HG03432 (cell line): ENCODE measurements around the gene ACTL7B.
"Not testable (repeated sequence)": the region's sequence is repeated elsewhere in the genome, so short reads cannot be mapped to it uniquely, and the experiment has no call there.

ENCODE experiments used
- ATAC-seq: cut with Tn5 transposase; IDR thresholded peaks from one replicate; pipeline ENCODE4 v1.9.1; 2021; ENCODE audit warnings: mild to moderate bottlenecking, moderate library complexity; ENCODE audit not compliant: unreplicated experiment

The ACTL7B gene

DNA sequence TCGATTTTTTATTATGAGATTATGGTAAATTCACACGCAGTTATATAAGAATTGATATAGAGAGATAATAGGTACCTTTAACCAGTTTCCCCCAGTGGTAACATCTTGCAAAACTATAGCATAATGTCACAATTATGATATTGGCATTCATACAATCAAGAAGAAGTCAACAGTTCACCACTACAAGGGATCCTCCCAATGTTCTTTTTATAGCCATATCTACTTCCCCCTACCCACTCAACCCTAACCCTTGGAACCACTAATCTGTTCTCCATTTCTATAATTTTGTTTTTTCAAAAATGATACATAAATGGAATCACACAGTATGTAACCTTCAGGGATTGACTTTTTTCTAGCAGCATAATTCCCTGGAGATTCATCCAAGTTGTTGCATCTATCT lies 9.8 kb downstream of the ACTL7B start:
- no peak for ATAC-seq

- ATAC-seq, result no peak
Observed at GRCh38 chr9:108845507-108845906, 10.3 kb downstream of the ACTL7B start.

GRCh38 chr9:108844856-108845255 lies 10.9 kb downstream of the ACTL7B start:
- ATAC-seq, result no peak

DNA sequence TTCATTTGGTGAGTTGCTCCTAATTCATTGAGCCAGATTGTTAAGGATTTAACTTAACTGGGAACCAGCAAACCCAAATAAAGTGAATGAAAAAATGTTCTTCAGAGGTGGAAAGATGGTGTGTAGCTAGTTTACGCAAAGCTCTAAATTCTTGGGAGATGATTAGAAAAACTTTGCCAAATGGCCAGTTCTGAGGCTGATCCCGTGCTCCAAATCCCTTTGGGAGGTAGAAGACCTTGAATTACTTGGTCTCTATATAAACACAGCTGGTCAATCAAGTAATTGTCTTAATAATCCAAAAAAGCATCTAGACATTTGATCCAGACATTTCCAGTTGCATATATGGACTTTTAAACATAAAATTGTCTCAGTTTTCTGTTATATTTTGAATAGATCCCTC lies 11.4 kb downstream of the ACTL7B start:
- no peak for ATAC-seq

DNA sequence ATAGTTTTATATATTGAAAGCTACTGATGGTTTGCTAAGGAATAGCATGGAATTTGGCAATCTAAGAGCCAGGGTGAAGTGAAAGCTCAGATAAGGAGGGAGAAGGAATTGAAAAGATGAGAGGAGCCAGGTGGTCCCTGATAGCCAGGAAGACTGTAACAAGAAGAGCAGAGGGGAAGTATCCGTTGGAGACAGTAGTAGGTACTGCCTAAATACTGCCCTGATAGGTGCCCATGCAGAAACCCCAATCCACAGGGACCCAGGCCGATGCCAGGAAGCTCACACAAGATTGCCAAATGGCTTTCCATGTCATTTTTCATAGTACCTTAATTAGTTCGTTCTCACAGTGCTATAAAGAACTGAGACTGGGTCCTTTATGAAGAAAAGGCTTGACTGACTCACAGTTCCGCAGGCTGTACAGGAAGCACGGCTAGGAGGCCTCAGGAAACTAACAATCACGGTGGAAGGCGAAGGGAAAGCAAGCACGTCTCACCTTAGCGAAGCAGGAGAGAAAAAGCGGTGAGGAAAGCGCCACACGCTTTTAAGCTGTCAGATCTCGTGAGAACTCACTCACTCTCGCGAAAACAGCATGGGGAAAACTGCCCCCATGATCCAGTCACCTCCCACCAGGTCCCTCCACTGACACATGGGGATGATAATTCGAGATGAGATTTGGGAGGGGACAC lies 13.0 kb downstream of the ACTL7B start:
- no peak for ATAC-seq

- ATAC-seq, result not testable (repeated sequence)
Observed at GRCh38 chr9:108839561-108839960, 16.2 kb downstream of the ACTL7B start.

GRCh38 chr9:108838017-108838416 lies 17.8 kb downstream of the ACTL7B start:
- ATAC-seq, result no peak

GRCh38 chr9:108837530-108837929 lies 18.3 kb downstream of the ACTL7B start:
- no peak for ATAC-seq

- no peak for ATAC-seq
Observed at GRCh38 chr9:108836781-108837180, 19.0 kb downstream of the ACTL7B start.

- no peak for ATAC-seq
Observed at GRCh38 chr9:108836319-108836718, 19.5 kb downstream of the ACTL7B start.

DNA sequence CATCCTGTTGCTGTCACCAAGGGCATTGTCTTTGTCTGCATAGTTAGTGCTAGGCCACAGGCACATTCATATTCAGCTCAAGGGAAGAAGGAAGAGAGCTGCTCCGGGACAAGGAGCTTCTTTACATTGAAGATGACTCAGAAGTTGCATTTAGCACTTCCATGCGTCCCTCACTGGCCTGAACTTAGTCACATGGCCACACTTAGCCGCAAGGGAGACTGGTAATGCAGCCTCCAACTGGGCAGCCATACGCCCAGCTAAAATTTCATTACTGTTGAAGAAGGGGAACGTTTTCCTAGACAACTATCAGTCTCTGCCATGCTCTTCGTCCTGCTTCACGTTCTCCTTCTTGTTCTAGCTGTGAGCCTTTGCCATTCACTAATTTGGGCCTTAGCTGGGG lies 20.0 kb downstream of the ACTL7B start:
- no peak for ATAC-seq

DNA sequence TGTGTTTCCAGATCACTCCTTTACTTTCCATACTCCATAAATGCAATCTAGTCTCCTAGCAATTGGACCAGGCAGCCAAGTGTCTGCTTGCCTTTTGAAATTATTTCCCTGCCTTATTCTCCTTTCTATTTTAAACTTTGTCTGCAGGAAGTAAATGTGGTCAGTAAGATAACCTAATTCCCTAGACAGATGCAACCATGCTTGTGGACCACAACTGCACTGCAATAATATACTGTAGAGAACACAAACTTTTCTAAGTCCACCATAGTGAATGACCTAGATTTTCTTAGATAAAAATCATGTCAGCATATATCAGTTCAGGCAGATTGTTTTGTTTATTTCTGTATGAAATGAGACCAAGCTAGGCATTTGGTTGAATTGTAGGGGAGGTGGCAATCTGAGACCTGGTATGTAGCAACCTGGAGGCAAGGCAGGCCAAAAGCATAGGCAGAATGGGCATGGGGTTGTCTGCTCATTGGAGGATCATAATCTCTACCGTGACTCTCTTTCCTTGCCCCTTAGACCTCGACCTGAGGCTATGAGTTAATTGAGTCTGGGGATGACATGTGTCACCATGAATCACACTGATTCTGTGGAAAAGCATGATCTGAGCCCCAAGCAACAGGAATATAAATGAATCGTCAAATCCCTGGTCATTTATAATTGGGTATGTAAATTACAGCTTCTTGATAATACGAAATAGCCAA lies 20.7 kb downstream of the ACTL7B start:
- ATAC-seq, result no peak

DNA sequence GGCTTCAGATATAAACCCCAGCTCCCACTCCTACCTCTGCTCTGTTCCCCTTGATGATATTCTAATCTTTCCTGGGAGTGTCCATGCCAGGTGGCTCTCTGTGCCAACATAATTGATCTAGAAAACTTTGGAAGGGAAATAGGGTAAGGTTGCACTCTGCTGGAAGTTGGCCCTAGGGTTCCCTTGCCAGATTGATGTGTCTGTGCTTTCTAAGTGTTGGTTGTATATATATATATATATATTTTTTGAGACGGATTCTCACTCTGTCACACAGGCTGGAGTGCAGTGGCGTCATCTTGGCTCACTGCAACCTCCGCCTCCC lies 23.6 kb downstream of the ACTL7B start:
- ATAC-seq, result no peak

GRCh38 chr9:108831496-108832178 lies 24.1 kb downstream of the ACTL7B start:
- no peak for ATAC-seq

GRCh38 chr9:108830272-108830671 lies 25.5 kb downstream of the ACTL7B start:
- ATAC-seq, result no peak

DNA sequence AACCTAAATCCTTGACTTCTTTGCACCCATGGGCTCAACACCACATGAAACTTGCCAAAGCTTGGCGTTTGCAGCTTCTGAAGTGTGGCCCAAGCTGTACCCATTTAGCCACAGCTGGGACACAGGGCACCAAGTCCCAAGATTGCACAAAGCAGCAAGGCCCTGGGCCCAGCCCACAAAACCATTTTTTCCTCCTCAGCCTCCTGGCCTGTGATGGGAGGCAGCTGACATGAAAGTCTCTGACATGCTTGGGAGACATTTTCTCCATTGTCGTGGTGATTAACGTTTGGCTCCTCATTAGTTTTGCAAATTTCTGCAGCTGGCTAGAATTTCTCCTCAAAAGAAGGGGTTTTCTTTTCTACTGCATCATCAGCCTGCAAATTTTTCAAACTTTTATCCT lies 32.0 kb downstream of the ACTL7B start:
- ATAC-seq, result no peak

- no peak for ATAC-seq
Observed at GRCh38 chr9:108816037-108816436, 39.7 kb downstream of the ACTL7B start.

- no peak for ATAC-seq
Observed at GRCh38 chr9:108815156-108815555, 40.6 kb downstream of the ACTL7B start.

- no peak for ATAC-seq
Observed at GRCh38 chr9:108813951-108814601, 41.7 kb downstream of the ACTL7B start.

DNA sequence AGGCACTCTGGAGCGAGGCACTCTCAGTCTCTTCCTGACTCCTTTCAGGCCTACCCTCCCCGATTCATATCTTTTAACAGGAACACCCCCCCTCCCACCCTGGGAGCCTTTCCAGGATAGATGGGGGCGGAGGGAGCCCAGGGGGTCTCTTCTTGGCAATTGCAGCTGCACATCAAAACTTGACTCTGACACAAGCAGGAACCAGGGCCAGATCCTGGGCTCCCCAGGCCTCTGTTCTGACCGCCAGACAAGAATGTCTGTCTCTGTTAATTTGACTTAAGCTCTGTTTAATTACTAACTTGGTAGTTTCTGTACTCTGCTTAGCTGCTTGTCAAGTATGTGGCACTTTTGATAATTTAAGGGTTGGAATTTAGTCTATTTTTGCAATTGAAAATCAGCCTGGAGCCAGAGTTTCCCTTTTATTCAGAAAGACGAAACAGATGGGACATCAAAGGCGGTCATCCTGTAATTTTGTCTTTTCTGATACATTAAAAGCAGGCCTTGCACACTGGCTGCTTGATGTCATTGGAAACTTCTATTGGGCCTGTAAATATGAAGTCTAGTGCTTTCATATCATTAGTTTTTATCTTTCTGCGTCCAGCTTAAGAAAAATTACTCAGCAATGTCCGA lies 43.3 kb downstream of the ACTL7B start:
- no peak for ATAC-seq

GRCh38 chr9:108811944-108812343 lies 43.8 kb downstream of the ACTL7B start:
- ATAC-seq, result no peak
